ENCODE results near the gene EMC9.

Gene EMC9

DNA sequence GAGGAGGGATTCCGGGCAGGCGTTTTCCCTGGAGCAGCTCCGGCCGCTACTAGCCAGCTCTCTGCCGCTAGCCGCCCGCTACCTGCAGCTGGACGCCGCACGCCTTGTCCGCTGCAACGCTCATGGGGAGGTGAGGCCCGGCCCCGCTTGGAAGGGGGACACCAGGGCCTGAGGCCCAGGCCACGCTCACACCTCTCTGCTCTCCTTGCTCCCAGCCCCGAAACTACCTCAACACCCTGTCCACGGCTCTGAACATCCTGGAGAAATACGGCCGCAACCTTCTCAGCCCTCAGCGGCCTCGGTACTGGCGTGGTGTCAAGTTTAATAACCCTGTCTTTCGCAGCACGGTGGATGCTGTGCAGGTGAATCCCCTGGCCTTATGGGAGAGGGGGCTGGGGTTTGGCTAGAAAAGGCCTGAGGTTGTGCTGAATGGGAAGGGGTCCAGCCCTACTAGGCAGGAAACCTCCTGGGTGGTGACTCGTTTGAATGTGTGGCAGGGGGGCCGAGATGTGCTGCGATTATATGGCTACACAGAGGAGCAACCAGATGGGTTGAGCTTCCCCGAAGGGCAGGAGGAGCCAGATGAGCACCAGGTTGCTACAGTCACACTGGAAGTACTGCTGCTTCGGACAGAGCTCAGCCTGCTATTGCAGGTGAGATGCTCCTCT is 6.5 kb upstream of the EMC9 start:
- Histone ChIP-seq H2AFZ (peak overlapping the region; percentile 96), H3K27me3 (ENCODE audit: control insufficient read depth, insufficient read depth, low read length) (no peaks in the 10 kb centered on the region), H3K4me2 (ENCODE audit: low read length) (peak overlapping the region; percentile 89), H3K4me3 (ENCODE audit: low read depth, low read length) (peak overlapping the region; percentile 72), H3K9me3 (ENCODE audit: control insufficient read depth, low read length) (no peaks in the 10 kb centered on the region), H3K36me3 (ENCODE audit: control insufficient read depth, insufficient read depth, low read length) (no peaks in the 10 kb centered on the region), H3K27ac (peak overlapping the region; percentile 93), H3K9ac (peak overlapping the region; percentile 74), H3K4me1 (peaks cover 14% of the 10 kb centered on the region), H3K79me2 (peaks cover 21% of the 10 kb centered on the region)
- TF ChIP-seq, protein P1, sequence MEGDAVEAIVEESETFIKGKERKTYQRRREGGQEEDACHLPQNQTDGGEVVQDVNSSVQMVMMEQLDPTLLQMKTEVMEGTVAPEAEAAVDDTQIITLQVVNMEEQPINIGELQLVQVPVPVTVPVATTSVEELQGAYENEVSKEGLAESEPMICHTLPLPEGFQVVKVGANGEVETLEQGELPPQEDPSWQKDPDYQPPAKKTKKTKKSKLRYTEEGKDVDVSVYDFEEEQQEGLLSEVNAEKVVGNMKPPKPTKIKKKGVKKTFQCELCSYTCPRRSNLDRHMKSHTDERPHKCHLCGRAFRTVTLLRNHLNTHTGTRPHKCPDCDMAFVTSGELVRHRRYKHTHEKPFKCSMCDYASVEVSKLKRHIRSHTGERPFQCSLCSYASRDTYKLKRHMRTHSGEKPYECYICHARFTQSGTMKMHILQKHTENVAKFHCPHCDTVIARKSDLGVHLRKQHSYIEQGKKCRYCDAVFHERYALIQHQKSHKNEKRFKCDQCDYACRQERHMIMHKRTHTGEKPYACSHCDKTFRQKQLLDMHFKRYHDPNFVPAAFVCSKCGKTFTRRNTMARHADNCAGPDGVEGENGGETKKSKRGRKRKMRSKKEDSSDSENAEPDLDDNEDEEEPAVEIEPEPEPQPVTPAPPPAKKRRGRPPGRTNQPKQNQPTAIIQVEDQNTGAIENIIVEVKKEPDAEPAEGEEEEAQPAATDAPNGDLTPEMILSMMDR (IDR thresholded peaks at IDR 0.05) = no peak

DNA sequence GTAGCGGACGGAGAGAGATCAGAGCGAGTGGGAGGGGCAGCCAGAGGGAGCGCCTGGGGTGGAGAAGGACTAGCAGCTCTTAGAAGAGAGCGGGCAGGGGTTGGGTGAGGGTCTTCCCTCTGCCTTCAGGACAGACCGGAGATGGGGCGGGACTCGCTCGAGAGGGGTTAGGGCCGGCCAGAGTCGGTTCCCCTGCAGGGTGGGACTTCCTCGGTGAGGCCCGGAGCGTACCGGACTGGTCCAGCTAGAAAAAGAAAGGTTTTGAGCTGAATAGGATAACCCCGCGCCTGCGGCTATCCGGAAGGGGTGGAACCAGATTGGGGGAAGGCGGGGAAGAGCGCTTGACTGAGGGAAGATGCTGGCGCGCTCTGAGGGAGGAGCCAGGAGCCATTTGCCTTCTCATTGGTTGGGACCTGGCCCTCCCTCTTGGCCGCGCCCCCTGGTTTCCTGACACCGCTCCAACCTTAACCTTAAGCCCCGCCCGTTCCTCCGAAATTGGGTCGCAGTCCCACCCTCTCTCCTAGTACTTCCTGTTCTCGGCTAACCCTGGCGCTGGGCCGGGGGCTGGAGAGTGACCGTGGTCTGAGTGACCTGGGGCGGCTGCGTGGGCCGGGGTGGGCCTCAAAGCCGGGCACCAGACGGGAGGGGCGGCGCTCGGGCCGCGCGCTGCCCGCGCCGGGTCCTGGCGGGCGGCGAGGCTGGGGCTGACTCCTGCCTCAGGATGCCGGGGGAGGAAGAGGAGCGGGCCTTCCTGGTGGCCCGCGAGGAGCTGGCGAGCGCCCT is 5.8 kb upstream of the EMC9 start, which contains the start of gene RNF31:
TSS of gene RNF31 (plus strand) at position 521 of the 783 bp plus-strand sequence. CDS start at position 722, 201 bp downstream.
- Histone ChIP-seq H3K79me2 (peaks cover 21% of the 10 kb centered on the region), H3K36me3 (ENCODE audit: control insufficient read depth, insufficient read depth, low read length) (no peaks in the 10 kb centered on the region), H3K4me2 (ENCODE audit: low read length) (peak within 1 kb of the TSS; percentile 89), H3K27ac (peak within 1 kb of the TSS; percentile 93), H2AFZ (peak within 1 kb of the TSS; percentile 96), H3K4me3 (ENCODE audit: low read depth, low read length) (peak within 1 kb of the TSS; percentile 72), H3K9me3 (ENCODE audit: control insufficient read depth, low read length) (no peaks in the 10 kb centered on the region), H3K4me1 (peaks cover 14% of the 10 kb centered on the region), H3K27me3 (ENCODE audit: control insufficient read depth, insufficient read depth, low read length) (no peaks in the 10 kb centered on the region), H3K9ac (peak within 1 kb of the TSS; percentile 74)
- TF ChIP-seq, protein P1 (IDR thresholded peaks at IDR 0.05) = no peak

GRCh38 chr14:24146453-24146977 is 5.1 kb upstream of the EMC9 start, which contains the start of gene PSME2:
Gene PSME2, minus strand, starts transcription at chr14:24146610. Its CDS starts 29 bp downstream, at chr14:24146581.
- Histone ChIP-seq H3K79me2 (peaks cover 21% of the 10 kb centered on the region), H3K9ac (peak within 1 kb of the TSS; percentile 74), H3K4me1 (peaks cover 14% of the 10 kb centered on the region), H3K27me3 (ENCODE audit: control insufficient read depth, insufficient read depth, low read length) (no peaks in the 10 kb centered on the region), H3K4me3 (ENCODE audit: low read depth, low read length) (peak within 1 kb of the TSS; percentile 72), H3K36me3 (ENCODE audit: control insufficient read depth, insufficient read depth, low read length) (no peaks in the 10 kb centered on the region), H3K4me2 (ENCODE audit: low read length) (peak within 1 kb of the TSS; percentile 89), H3K9me3 (ENCODE audit: control insufficient read depth, low read length) (no peaks in the 10 kb centered on the region), H3K27ac (peak within 1 kb of the TSS; percentile 93), H2AFZ (peak within 1 kb of the TSS; percentile 96)
- TF ChIP-seq, protein P1 (IDR thresholded peaks at IDR 0.05) = no peak

DNA sequence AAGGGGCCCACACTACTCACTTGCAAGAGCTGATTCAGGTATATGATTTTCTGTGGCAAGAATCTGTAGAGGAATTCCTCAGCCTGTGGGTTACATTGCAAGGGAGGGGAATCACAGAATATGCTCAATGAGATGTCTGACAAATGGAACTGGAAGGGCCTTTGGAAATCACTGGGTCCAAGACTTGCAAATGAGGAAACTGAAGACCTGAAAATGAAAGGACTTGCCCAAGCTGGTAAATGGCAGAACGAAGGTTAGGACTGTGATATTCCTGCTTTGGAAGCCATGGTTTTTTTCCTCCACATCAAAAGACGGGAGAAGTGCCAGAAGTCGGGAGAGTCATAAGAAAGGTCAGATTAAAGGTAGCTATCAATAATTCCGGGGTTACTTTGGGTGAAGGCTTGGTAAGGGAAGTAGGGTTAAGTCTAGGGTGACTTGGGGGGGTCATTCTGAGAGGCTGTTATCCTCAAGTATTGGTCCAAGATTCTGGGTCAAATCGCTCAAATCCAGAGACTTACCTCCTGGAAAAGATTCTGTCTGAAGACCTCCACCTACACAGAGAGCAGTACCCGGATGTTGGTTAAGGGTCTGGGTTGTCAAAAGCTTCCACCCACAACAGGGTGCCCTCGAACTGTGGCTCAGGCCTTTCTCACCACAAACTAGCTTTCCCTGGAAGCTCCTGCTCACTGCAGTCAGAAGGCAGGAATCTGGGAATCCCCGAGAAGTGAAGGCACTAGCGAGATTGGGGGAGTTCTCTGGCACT is 4.5 kb upstream of the EMC9 start:
- no peaks in the 10 kb centered on the region for H3K9me3 ChIP-seq (ENCODE audit: control insufficient read depth, low read length)
- H3K36me3 ChIP-seq (ENCODE audit: control insufficient read depth, insufficient read depth, low read length) = no peaks in the 10 kb centered on the region
- H3K27ac ChIP-seq = peak overlapping the region; percentile 93
- H3K4me2 ChIP-seq (ENCODE audit: low read length) = peak overlapping the region; percentile 65
- H3K9ac ChIP-seq = peak overlapping the region; percentile 30
- H2AFZ ChIP-seq = peak overlapping the region; percentile 96
- peaks cover 18% of the 10 kb centered on the region for H3K79me2 ChIP-seq
- TF ChIP-seq, protein P1 (IDR thresholded peaks at IDR 0.05) = no peak
- H3K4me3 ChIP-seq (ENCODE audit: low read depth, low read length) = peak overlapping the region; percentile 72
- H3K27me3 ChIP-seq (ENCODE audit: control insufficient read depth, insufficient read depth, low read length) = no peaks in the 10 kb centered on the region
- H3K4me1 ChIP-seq = peaks cover 14% of the 10 kb centered on the region
